ENCODE data around the gene AKAIN1.

Gene AKAIN1

DNA sequence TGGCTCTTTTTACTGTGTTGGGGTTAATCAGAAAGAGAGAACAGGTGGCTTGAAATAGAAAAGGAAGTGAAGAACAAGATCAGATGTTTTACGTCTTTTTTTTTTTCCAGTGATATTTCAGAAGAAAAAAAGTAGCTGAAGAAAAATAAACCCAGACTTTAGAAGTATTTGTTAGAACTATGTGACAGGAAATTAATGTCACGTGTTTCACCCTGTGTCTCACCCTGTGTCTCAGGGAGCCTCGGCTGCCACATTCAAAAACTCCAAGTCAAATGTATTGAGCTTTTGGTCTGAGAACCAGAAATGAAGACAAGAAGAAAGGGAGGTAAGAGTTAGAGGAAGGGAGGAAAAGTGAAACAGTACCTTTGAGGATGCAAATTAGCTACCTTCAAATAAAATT lies 38.0 kb downstream of the AKAIN1 start:
- DNase-seq, result no peak

DNA sequence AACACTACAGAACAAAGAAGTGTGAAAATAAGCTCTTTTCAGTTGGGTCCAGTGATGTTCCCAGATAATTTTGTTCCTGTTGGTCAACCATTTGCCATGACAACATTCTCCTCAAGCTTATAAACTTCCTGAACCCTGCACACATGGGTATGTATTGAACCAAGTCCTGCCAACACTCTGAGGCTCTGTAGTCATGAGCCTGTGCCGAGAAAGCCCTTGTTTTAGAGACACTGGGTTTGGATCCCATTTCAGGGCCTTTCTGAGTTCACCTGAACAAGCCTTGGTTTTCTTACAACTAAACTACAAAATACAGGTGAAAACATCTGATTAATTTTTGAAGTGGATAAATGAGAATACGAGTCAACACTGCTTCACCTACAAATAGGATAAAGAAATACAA lies 38.5 kb downstream of the AKAIN1 start:
- no peak for DNase-seq

DNA sequence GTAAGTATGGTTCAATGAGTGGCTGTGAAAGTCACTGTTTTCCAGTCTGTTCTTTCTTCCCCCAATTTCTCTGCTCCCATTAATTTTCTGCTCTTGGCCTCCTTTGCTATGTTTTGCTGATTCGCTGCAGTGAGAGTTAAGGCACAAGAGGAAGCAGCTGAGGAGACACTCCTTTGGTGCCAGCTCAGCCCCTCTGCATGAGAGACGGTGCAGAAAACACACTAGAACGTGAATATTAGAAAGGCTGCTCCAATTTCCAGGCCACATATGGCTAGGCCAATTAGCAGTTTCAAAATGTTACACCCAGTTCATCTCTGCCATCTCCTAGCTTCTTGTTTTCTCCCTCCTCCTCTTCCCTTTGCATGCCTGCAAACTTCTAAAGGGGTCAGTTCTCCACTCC lies 38.9 kb downstream of the AKAIN1 start:
- no peak for DNase-seq

DNA sequence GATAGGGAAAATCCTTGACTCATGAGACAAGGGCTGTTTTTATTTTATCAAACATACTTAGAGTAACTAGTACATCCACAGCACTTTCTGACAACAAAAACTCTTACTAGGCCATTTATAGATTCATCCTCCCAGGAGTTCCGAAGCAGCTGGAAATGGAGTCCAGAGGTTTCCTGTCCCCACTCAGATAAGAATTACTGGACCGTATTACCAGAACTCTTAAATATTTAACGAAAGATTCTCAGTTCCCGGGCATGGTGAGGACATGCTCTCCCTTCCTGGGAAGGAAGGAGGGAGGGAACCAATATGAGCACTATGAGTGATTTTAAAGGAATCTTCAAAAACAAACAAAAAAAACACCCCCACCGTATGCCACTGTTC lies 41.2 kb downstream of the AKAIN1 start:
- DNase-seq, result no peak

DNA sequence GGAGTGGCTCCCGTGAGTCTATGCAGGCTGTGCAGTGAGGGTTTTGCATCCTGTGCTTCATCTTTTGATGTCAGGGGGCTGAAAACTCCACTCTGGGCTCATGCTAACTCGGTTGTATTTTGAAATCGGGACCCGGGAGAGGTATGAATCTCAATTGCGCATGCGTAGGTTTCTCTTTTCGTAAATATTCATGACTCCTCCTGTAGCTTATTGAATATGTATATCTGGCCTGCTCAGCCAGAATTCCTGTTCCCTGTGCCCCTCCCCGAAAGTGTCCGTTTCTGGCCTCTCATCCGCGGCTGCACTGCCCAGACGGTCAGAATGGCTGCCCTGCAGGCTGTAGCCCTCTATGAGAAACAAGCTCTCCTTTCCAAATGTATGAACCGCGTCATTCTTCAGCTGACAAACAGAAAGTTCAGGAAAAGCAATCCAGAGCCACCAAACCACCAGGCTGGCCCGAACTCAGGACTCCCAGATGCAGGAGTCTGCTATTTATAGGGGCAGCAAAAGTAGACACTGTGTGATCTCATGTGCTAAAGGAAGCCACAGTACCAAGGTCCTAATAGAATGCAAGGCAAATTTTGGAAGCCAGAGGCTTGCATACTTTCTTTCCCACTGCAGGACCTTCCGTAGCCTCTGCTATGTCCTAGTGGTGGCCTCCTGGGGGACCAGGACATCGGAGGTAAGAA lies 41.7 kb downstream of the AKAIN1 start:
- no peak for DNase-seq

DNA sequence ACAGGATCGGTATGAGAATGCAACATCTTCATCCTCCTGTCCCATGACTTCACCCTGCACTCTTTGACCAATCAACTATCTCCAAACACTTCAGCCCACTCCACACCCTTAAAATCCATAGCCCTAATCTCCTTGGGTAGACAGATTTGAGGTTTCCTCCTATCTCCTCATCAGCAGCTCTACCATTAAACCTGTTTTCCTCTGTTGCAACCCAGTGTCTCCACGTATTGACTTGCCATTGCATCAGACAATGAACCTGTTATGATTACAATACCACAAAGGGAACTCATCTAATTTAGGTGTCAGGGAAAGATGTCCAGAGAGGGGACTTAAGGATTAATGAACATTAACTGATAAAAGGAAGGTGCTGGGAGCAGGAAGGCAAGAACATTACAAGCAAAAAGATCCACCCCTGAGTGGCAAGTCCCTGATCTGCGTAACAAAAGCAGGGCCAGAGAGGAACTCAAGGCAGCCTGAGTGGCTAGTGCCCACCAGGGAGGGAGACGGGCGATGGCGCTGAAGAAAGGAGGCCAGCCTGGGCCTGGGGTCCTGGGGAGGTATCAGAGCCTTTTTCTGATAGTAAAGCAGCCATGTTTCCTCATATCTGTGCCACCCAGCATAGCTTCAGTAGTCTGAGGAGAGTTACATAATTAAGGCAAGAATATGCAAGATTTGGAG lies 44.6 kb downstream of the AKAIN1 start:
- no peak for DNase-seq

GRCh38 chr18:5150894-5151293 lies 46.2 kb downstream of the AKAIN1 start:
- no peak for DNase-seq

DNA sequence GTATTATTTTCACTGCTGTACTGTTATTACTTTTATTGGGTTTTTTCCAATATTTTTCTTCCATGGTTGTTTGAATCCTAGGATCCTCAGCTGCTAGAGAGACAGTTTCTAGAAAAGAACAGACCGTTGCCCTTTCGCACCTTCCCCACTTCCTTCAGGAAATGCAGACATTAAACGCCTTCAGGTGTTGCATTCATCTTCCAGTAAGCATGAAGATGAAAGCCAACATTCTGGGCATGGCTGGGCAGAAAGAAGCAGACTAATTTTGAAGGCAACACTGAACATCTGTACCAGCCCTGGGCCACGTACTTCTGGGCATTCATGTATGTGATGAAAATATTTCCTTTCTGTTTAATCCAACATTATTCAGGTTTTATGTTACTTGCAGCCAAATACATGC lies 51.0 kb downstream of the AKAIN1 start:
- DNase-seq, result no peak

DNA sequence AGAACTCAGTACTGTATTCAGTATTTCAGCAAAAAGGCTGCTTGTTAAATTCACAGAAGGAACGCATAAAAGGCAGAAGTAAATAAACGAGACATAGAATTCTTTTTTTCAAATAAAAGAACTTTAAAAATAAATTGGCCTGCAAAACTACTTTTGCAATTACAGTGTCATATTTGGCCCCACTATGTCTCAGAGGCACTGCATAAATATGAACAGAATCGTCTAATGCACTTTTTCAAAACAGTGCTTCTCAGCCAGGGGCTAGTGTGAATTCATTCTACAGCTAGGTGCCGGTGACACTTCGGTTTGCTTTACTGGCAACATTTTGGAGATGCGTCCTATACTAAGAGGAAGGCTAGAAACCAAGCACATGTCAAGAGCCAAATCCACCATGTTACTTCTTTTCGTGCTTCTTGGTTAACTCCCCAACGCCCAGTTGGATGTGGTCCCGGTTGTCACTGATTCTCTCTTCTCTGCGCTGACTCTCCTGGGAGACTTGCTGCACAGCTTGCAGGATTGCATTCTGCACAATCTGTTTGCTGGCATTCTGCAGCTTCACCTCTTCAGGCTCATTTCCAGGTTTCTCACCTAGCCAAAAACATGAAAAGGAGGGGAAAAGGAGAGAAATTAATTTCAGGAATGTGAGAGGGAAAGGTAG lies 51.8 kb downstream of the AKAIN1 start:
- no peak for DNase-seq

DNA sequence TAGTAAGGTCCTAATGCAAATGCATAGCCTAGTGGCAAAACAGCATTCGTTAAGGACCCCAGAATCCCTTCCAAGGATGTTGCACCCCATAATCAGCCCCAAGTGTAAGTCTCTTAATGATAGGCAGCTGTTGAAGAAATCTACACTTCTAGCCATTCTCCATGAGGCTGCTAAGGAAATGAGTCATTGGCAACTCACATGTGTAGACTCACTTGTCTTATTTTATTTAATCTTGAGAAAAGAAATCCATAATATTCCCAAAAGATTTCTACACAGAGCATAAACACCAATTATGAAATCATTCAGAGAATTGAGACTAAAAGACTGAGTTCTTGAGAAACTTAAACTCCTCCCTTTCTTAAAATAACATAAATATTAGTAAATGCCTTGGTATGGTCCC lies 52.4 kb downstream of the AKAIN1 start:
- no peak for DNase-seq

DNA sequence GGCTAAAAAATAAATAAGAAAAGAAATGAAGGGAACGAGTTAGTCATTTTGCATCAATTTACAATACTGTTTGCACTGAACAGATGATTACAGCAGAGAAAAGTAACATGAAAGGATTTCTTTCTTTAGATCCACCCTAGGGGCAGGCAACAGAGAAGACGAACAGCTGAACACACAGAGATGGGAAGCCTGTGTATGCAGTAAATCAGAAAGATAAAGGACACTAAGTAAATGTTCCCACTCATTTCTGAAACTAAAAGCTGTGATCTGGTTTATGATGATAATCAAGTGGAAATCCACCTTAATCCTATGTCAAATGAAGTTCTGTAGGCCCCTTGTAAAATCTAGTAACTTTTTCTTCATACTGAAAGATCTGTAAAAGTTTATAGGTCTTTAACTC lies 54.2 kb downstream of the AKAIN1 start:
- no peak for DNase-seq

DNA sequence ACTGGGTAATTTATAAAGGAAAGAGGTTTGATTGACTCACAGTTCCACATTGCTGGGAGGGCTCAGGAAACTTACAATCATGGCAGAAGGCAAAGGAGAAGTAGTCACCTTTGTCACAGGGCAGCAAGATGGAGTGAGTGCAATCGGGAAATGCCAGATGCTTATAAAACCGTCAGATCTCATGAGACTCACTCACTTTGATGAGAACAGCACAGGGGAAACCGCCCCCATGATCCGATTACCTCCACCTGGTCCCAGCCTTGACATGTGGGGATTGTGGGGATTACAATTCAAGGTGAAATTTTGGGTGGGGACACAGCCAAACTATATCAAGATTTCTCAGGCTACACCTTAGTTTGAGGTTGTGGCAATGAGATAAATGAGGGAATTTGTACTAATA lies 54.9 kb downstream of the AKAIN1 start:
- no peak for DNase-seq

DNA sequence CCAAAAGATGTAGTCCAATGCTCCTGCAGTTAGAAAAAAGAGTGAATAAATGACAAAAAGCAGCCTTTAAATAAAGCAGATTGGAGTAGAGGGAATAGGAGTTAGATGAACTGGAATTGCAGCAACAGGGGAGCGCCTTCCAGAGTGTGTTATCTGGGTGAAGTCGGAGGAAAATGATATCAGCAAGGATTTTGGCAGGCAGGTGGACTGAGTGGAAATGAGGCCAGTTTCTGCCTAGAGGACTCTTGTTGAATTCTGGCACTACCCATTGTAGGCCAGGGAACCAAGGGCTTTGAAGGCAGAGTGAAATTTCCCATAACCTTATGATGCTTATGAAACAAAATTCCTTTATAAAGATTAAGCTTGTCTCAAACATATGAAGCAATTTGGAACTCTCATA lies 59.8 kb downstream of the AKAIN1 start:
- no peak for DNase-seq

- no peak for DNase-seq
Measured at GRCh38 chr18:5132987-5133386, 64.1 kb downstream of the AKAIN1 start.

- no peak for DNase-seq
Measured at GRCh38 chr18:5122272-5122671, 74.8 kb downstream of the AKAIN1 start.

DNA sequence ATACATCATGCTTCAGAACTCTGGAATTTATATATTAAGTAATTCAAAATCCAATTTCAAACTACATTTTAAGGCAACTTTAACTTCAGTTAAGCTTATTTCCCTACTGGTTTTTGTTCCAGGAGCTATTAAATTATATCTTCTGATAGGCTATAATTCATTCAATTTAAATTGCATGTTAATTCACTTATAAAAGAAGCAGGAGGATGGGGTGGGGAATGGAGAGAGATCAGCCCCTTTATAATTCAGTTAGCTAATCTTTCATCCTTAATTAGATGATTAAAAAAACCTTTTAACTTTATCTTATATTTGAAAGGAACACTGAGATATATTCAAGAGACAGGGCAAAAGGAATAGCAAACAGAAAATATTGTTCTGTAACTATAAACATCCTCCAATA lies 86.8 kb downstream of the AKAIN1 start:
- no peak for DNase-seq

- DNase-seq, result peak in 1 of 2 donors; percentile 2
Measured at GRCh38 chr18:5107988-5108387, 89.1 kb downstream of the AKAIN1 start.

GRCh38 chr18:5106730-5107129 lies 90.3 kb downstream of the AKAIN1 start:
- no peak for DNase-seq

DNA sequence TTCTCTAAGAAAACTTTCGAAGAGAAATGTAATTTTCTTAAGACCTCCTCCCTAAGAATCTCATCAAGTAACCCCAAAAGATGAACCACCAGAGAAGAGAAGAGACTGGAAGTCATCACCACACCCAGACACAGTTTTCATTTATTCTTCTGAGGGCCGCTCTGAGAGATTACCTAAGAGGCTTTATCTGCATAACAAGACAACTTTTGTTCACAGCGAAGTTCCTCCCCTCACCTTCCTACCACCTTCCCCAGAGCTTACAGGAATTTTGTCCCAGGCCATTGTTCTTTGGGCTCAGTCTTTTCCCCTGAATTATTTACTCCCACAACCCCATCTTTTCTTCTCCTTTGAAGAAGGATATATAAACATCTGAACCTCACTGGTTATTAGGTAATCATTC lies 92.8 kb downstream of the AKAIN1 start:
- no peak for DNase-seq

DNA sequence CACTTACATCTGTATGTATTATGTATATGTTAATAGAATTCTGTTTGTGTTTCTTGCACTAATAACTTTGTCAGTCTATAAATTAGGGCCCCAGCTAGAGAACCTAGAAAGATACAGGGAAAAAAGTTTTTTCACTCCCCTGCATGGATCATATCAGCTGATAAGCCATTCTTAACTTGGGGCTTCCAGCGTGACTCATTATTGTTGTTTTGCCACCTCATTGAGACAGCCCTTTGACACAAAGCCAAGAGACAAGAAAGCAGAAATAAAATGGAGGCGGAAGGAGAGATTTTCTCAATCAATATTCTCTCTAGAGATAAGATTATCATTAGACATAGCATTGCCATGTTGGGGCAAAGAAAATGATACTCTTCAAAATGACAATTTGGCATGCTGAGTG lies 93.4 kb downstream of the AKAIN1 start:
- DNase-seq, result no peak

- DNase-seq, result no peak
Measured at GRCh38 chr18:5103286-5103685, 93.8 kb downstream of the AKAIN1 start.

DNA sequence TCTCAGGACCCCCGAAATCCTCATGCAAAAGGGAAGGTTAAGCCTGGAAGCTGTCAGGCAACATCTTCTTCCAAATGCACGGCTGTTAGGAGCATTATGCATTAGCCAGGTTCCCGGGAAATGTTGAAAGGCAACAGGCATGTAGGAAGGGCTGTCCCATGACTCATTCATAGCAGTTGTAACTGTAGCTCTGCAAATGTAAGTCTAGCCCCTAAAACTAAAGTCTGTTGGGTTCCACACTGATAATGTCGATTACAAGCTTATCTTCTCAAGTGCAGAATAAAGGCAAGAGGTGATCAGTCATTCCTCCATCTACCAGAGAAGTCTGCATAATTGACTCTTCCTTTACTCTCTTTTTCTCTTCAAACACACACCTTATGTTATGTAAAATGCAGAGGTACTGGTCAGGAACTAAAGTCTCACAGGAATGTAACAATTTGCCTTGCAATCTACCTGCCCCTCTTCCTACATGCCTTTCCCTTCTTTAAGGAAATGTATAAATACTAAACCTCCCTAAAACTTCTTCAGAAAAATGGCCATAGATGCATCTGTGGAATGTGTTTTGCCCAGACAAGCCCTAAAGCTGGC lies 99.8 kb downstream of the AKAIN1 start:
- no peak for DNase-seq

DNA sequence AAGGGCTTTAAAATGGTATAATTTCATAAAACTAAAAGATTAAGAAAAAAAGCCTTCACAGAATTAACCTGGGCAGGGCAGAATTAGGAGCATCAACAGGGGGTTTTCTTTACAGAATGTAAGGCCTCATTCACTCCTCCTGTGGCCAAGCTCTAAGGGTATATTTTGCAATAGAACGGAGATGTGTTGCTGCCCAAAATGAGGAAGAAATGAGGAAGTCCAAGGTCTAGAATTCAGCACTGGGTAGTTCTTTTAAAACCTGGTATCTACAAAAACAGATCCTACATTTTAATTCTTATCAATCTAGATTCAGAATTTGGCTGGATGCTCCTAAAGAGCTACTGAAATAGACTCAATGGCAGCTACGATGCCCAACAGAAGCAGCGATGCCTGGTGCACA lies 101.8 kb downstream of the AKAIN1 start:
- DNase-seq, result no peak

DNA sequence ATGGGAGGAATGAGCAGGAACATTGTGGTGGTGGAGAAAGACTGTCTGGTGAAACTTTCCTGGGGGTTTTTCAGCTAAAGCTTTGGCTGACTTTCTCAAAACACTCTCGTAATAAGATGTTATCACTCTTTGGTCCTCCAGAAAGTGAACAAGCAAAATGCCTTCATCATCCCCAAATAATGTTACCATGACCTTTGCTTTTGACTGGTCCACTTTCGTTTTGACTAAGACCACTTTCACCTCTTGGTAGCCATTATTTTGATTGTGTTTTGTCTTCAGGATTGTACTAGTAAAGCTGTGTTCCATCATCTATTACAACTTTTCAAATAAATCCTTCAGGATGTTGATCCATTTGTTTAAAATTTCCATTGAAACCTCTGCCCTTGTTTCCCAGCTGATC lies 103.2 kb downstream of the AKAIN1 start:
- DNase-seq, result no peak

Data from inflammatory macrophage (primary cell).